BE2C (cell line): ENCODE results near the gene MGMT.

ENCODE experiments used
- DNase-seq: peaks from one replicate; pipeline ENCODE4 v3.0.0-alpha.2; 2020
- H3K27me3 ChIP-seq: fragments of 250-450 bp; sonication (Bioruptor Pico); 2 replicates; pipeline ENCODE4 v1.5.1; 2020; ENCODE audit warnings: mild to moderate bottlenecking
- H3K36me3 ChIP-seq: fragments of 250-450 bp; sonication (Bioruptor Pico); 2 replicates; pipeline ENCODE4 v1.5.1; 2020; ENCODE audit warnings: mild to moderate bottlenecking
- H3K4me1 ChIP-seq: fragments of 250-450 bp; sonication (Bioruptor Pico); 2 replicates; pipeline ENCODE4 v1.5.1; 2020
- H3K4me3 ChIP-seq: 2 replicates; pipeline ENCODE4 v1.5.1; 2011; ENCODE audit warnings: low read depth, low read length
- H3K9me3 ChIP-seq: fragments of 250-450 bp; sonication (Bioruptor Pico); 2 replicates; pipeline ENCODE4 v1.5.1; 2020
- TF ChIP-seq, protein P1 (sequence below): IDR thresholded peaks from 2 replicates; pipeline ENCODE4 v1.5.1; 2012; ENCODE audit warnings: mild to moderate bottlenecking, low read depth, low read length

The MGMT gene

GRCh38 chr10:129615921-129616525, 149.0 kb downstream of the MGMT start:
- H3K27me3 ChIP-seq = no peaks in the 10 kb centered on the region
- no peaks in the 10 kb centered on the region for H3K36me3 ChIP-seq
- TF ChIP-seq, protein P1, sequence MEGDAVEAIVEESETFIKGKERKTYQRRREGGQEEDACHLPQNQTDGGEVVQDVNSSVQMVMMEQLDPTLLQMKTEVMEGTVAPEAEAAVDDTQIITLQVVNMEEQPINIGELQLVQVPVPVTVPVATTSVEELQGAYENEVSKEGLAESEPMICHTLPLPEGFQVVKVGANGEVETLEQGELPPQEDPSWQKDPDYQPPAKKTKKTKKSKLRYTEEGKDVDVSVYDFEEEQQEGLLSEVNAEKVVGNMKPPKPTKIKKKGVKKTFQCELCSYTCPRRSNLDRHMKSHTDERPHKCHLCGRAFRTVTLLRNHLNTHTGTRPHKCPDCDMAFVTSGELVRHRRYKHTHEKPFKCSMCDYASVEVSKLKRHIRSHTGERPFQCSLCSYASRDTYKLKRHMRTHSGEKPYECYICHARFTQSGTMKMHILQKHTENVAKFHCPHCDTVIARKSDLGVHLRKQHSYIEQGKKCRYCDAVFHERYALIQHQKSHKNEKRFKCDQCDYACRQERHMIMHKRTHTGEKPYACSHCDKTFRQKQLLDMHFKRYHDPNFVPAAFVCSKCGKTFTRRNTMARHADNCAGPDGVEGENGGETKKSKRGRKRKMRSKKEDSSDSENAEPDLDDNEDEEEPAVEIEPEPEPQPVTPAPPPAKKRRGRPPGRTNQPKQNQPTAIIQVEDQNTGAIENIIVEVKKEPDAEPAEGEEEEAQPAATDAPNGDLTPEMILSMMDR = no peak
- no peaks in the 10 kb centered on the region for H3K4me1 ChIP-seq
- no peak for DNase-seq
- H3K4me3 ChIP-seq = no peak overlapping the region
- no peaks in the 10 kb centered on the region for H3K9me3 ChIP-seq

GRCh38 chr10:129617768-129618167, 150.7 kb downstream of the MGMT start:
- no peaks in the 10 kb centered on the region for H3K36me3 ChIP-seq
- H3K27me3 ChIP-seq = no peaks in the 10 kb centered on the region
- peaks cover 3% of the 10 kb centered on the region for H3K4me1 ChIP-seq
- DNase-seq = no peak
- TF ChIP-seq, protein P1 = no peak
- no peaks in the 10 kb centered on the region for H3K9me3 ChIP-seq
- H3K4me3 ChIP-seq = no peak overlapping the region

- Histone ChIP-seq H3K4me1 (peaks cover 3% of the 10 kb centered on the region), H3K27me3 (no peaks in the 10 kb centered on the region), H3K36me3 (no peaks in the 10 kb centered on the region), H3K4me3 (no peak overlapping the region), H3K9me3 (no peaks in the 10 kb centered on the region)
- TF ChIP-seq, protein P1 = no peak
- no peak for DNase-seq
Measured at GRCh38 chr10:129621062-129621461, 154.0 kb downstream of the MGMT start.

GRCh38 chr10:129621693-129622092, 154.7 kb downstream of the MGMT start:
- Histone ChIP-seq H3K36me3 (no peaks in the 10 kb centered on the region), H3K4me3 (no peak overlapping the region), H3K9me3 (no peaks in the 10 kb centered on the region), H3K4me1 (peaks cover 3% of the 10 kb centered on the region), H3K27me3 (no peaks in the 10 kb centered on the region)
- TF ChIP-seq, protein P1 = no peak
- DNase-seq = no peak

DNA sequence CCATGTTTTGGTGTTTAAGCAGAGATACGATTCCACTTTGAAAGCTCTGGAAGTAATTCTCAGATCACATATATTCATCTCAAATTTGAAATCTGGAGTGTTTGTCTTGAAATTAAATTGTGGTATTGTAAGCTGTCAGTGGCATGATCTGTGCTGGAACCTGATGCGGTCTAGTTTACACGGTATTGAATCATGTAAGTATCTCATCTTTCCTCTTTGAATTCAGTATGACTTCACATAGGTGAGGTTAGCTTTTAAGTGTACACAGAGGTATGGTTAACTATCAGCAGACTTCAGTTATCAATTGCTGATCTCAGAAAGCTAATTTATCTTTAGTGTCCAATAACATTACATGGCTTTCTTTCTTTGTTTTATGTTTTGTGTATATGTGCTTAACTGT, 155.2 kb downstream of the MGMT start:
- no peak for DNase-seq
- TF ChIP-seq, protein P1 = no peak
- H3K36me3 ChIP-seq = no peaks in the 10 kb centered on the region
- H3K4me1 ChIP-seq = peaks cover 3% of the 10 kb centered on the region
- no peaks in the 10 kb centered on the region for H3K9me3 ChIP-seq
- no peak overlapping the region for H3K4me3 ChIP-seq
- H3K27me3 ChIP-seq = no peaks in the 10 kb centered on the region

DNA sequence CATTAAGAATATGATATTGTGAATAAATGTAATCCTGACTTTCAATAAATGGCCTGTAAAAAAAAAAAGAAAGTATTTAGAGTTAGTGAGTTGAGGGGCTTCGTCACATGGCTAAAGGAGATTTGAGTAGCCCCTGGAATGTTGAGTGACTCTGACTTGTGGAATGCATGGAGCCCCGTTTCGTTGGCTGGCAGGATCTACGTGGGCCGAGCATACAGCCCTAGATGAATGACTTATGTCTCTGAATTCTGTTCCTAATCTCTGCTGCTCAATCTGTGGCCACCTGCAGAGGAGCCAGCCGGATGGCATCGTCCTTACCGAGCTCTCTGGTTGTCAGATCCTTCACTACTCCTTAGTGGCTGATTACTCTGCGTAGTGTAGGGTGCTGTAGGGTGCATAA, 155.7 kb downstream of the MGMT start:
- Histone ChIP-seq H3K4me3 (no peak overlapping the region), H3K36me3 (no peaks in the 10 kb centered on the region), H3K27me3 (no peaks in the 10 kb centered on the region), H3K4me1 (peaks cover 3% of the 10 kb centered on the region), H3K9me3 (no peaks in the 10 kb centered on the region)
- TF ChIP-seq, protein P1 = no peak
- no peak for DNase-seq
